ENCODE data around the gene EPN2.

The EPN2 gene

GRCh38 chr17:19361944-19362276, 124.7 kb downstream of the EPN2 start:
- Mint-ChIP-seq H3K27ac (no peak overlapping the region), H3K27me3 (ENCODE audit: low read depth) (peaks cover 12% of the 10 kb centered on the region), H3K4me3 (peak overlapping the region; percentile 69), H3K9me3 (no peaks in the 10 kb centered on the region), H3K36me3 (ENCODE audit: low read depth) (no peaks in the 10 kb centered on the region), H3K4me1 (ENCODE audit: low read depth) (peaks cover 7% of the 10 kb centered on the region)
- no peak for DNase-seq (ENCODE audit: low spot score)

DNA sequence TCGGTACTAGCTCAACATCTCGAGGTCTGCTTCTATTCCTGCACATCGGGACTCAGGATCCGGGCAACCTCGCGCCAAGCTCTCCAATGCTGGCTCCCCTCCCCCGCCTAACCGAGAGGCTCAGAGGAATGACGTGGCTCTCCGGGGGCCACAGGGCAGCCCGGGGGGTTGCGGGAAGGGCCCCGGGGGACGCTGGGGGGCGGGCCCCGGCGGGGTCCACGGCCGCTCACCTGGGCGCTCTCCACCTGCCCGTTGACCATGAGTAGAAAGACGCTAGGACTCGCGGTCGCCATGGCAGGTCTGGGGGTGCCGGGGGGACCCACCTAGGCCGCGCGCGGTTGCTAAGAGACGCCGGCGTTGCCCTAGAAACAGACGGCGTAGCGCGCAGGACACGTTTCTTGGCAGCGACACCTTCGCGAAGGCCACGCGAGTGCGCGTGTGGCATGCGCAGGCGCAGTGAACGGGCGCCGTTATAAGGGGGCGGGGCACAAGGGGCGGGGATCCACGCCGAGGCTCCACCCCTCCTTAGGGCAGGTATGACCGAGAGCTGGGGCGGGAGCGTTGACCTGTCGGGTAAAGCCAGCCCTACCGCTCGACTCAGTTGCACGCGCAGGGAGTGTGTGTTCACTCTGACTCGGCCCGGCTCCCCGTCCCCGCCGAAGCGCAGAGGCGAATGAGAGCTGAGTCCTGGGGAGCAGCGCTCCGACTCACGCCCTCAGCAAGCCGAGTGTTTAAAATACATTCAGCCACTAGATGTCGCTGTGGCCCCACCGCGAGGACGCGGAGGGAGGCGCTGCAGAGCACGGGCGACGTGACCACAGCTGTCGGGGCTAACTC, 125.3 kb downstream of the EPN2 start, which contains the start of gene B9D1:
Gene B9D1 (minus strand): TSS at position 447 of the 837 bp plus-strand sequence. CDS start 154 bp downstream, at position 293.
- Mint-ChIP-seq H3K4me3 (peak within 1 kb of the TSS; percentile 91), H3K27me3 (ENCODE audit: low read depth) (peaks cover 12% of the 10 kb centered on the region), H3K27ac (peak within 1 kb of the TSS; percentile 78), H3K36me3 (ENCODE audit: low read depth) (no peaks in the 10 kb centered on the region), H3K9me3 (no peaks in the 10 kb centered on the region), H3K4me1 (ENCODE audit: low read depth) (peaks cover 8% of the 10 kb centered on the region)
- DNase-seq (ENCODE audit: low spot score) = peak; percentile 83

DNA sequence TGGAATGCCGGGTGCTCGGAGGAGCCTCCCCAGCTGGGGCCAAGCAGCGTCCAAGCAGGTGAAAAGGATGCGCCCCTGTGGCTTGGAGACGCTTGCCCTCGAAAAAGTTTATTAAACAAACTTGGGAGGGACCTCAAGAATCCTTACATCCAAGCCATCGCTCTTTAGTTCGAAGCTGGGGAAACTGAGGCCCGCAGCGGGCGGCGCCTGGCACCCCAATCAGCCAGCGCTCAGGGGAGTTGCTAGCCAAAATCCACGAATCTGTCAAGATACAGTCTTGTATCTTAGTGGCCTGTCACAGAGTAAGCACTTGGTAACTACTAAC, 125.9 kb downstream of the EPN2 start:
- Mint-ChIP-seq H3K4me3 (peak overlapping the region; percentile 91), H3K27me3 (ENCODE audit: low read depth) (peaks cover 12% of the 10 kb centered on the region), H3K4me1 (ENCODE audit: low read depth) (peaks cover 11% of the 10 kb centered on the region), H3K27ac (peak overlapping the region; percentile 78), H3K36me3 (ENCODE audit: low read depth) (no peaks in the 10 kb centered on the region), H3K9me3 (no peaks in the 10 kb centered on the region)
- no peak for DNase-seq (ENCODE audit: low spot score)

DNA sequence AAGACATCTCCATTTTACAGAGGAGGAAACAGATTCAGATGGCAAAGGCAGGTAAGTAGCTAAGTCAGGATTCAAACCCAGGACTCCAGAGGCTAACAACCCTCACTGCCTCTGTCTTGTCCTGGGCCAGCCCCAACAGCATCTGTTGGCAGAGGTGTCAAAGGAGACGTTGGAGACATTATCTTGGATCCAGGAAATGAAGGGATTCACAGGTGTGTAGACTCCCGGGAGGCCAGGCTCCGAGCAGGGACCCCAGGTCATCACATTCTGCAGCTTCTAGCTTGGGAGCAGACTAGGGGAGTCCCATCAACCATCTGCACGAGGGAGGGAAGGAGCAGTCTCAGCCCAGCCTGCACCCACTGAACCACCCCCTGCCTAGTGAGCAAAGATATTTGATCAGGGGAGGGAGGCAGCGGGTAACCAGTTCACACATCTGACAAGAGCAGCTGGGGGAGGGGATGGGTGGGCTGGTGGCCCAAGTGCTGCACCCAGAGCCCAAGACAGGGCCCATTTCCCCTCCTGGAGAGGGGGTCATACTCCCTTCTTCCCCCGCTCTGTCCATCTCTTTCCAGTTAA, 126.4 kb downstream of the EPN2 start:
- H3K9me3 Mint-ChIP-seq = no peaks in the 10 kb centered on the region
- DNase-seq (ENCODE audit: low spot score) = no peak
- no peaks in the 10 kb centered on the region for H3K36me3 Mint-ChIP-seq (ENCODE audit: low read depth)
- H3K27me3 Mint-ChIP-seq (ENCODE audit: low read depth) = peaks cover 10% of the 10 kb centered on the region
- peak overlapping the region; percentile 91 for H3K4me3 Mint-ChIP-seq
- no peak overlapping the region for H3K27ac Mint-ChIP-seq
- H3K4me1 Mint-ChIP-seq (ENCODE audit: low read depth) = peaks cover 13% of the 10 kb centered on the region

DNA sequence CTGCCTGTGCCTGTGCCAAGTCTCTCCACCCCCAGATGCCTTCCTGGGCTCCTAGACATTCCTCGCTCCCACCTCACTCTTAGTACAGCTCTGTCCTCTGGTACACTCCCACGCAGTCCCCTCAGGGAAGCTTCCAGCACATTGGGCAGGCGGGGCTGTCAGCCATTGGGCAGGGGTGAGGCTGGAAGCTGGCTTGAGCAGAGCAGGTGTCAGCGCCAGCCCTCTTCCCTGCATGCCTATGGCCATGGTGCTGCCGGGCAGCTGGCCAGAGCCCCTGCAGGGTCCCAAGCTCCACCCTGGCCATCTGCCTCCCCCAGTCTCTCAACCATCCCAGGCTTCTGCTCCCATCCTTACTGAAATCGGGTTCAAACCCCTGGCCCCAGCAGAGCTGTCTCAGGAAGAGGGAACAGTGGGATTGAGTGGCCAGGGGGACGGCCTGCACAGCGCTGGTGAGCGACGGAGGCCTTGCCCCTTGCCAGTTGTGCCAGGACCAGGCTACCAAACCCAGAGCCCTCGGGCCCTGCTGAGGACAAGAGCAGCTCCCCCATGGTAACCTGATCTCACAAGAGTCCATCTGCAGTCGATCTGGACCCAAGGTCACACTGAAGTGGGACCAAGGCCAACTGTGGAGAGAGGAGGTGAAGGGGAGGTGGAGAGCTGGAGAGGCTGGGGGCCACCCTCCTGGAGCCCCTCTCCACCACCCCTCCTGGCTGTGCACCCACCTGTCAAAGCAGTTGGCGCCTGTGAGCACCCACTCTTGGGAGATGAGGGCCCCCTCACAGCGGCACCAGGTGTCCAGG, 127.7 kb downstream of the EPN2 start:
- no peak for DNase-seq (ENCODE audit: low spot score)
- H3K9me3 Mint-ChIP-seq = no peaks in the 10 kb centered on the region
- no peak overlapping the region for H3K27ac Mint-ChIP-seq
- H3K36me3 Mint-ChIP-seq (ENCODE audit: low read depth) = no peaks in the 10 kb centered on the region
- no peak overlapping the region for H3K4me3 Mint-ChIP-seq
- H3K27me3 Mint-ChIP-seq (ENCODE audit: low read depth) = peaks cover 7% of the 10 kb centered on the region
- peaks cover 26% of the 10 kb centered on the region for H3K4me1 Mint-ChIP-seq (ENCODE audit: low read depth)

GRCh38 chr17:19365499-19365817, 128.3 kb downstream of the EPN2 start:
- H3K27me3 Mint-ChIP-seq (ENCODE audit: low read depth) = peaks cover 6% of the 10 kb centered on the region
- H3K4me1 Mint-ChIP-seq (ENCODE audit: low read depth) = peaks cover 31% of the 10 kb centered on the region
- no peak overlapping the region for H3K27ac Mint-ChIP-seq
- no peak for DNase-seq (ENCODE audit: low spot score)
- peaks cover 2% of the 10 kb centered on the region for H3K36me3 Mint-ChIP-seq (ENCODE audit: low read depth)
- H3K9me3 Mint-ChIP-seq = no peaks in the 10 kb centered on the region
- no peak overlapping the region for H3K4me3 Mint-ChIP-seq

DNA sequence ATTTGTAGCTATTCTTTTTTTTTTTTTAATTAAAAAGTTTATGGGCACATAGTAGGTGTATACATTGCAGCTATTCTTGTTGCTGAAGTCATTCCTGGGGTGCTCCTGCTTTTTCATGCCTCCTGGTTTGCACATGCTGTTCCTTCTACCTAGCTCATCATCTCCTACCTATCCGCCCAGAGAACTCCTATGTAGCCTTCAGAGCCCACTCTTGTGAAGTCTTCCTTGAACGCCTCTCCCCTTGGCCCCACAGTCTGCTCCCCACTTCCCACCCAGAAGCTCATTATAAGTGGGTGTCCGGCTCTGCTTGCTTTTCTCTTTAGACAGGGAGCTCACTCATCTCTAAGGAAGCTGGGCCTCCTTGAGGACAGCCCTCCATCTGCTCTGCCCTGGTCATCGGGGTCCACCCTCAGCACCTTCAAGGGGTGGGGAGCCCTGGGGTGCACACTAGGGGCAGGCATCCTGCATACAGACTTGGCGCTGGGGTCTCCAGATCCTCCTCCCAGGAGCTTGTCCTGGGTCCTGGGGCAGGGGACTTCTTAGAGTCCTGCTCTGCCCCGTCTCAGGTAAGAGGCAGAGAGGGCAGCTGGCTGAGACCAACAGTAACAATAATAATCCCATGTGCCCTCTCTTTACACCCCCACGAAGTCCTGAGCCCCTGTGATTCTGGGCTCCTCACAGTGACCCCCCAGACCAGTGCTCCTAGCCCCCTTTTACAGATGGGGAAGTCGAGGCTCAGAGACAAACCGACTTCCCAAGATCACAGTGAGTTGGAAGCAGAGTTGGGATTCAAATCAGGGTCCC, 128.9 kb downstream of the EPN2 start:
- Mint-ChIP-seq H3K27ac (no peak overlapping the region), H3K36me3 (ENCODE audit: low read depth) (peaks cover 2% of the 10 kb centered on the region), H3K4me3 (no peak overlapping the region), H3K27me3 (ENCODE audit: low read depth) (peaks cover 3% of the 10 kb centered on the region), H3K4me1 (ENCODE audit: low read depth) (peaks cover 35% of the 10 kb centered on the region), H3K9me3 (no peaks in the 10 kb centered on the region)
- no peak for DNase-seq (ENCODE audit: low spot score)

- Mint-ChIP-seq H3K4me1 (ENCODE audit: low read depth) (peaks cover 38% of the 10 kb centered on the region), H3K27me3 (ENCODE audit: low read depth) (peaks cover 3% of the 10 kb centered on the region), H3K4me3 (no peak overlapping the region), H3K9me3 (no peaks in the 10 kb centered on the region), H3K27ac (no peak overlapping the region), H3K36me3 (ENCODE audit: low read depth) (peaks cover 2% of the 10 kb centered on the region)
- no peak for DNase-seq (ENCODE audit: low spot score)
These were observed 129.4 kb downstream of the EPN2 start for GRCh38 chr17:19366637-19366972.

DNA sequence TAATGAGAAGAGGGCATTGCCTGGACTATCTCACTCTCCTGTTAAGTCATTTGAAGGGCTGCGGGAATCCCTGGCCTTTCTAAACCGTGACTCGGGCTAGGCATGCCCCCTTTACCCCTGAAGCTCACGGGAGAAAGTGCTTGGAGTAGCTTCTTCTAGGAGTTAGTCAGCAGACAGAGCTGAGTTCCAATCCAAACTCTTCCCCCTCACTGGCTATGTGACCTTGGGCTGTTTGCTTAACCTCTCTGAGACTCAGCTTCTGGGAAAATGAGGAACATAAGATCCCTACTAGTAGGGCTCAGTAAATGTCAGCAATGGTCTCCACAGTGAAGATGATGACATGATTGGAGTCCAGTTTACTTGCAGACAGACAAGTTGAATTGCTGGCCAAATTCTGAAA, 131.1 kb downstream of the EPN2 start:
- H3K27me3 Mint-ChIP-seq (ENCODE audit: low read depth) = peaks cover 3% of the 10 kb centered on the region
- no peak for DNase-seq (ENCODE audit: low spot score)
- H3K27ac Mint-ChIP-seq = peak overlapping the region; percentile 12
- peaks cover 47% of the 10 kb centered on the region for H3K4me1 Mint-ChIP-seq (ENCODE audit: low read depth)
- peaks cover 2% of the 10 kb centered on the region for H3K36me3 Mint-ChIP-seq (ENCODE audit: low read depth)
- no peaks in the 10 kb centered on the region for H3K9me3 Mint-ChIP-seq
- H3K4me3 Mint-ChIP-seq = no peak overlapping the region

DNA sequence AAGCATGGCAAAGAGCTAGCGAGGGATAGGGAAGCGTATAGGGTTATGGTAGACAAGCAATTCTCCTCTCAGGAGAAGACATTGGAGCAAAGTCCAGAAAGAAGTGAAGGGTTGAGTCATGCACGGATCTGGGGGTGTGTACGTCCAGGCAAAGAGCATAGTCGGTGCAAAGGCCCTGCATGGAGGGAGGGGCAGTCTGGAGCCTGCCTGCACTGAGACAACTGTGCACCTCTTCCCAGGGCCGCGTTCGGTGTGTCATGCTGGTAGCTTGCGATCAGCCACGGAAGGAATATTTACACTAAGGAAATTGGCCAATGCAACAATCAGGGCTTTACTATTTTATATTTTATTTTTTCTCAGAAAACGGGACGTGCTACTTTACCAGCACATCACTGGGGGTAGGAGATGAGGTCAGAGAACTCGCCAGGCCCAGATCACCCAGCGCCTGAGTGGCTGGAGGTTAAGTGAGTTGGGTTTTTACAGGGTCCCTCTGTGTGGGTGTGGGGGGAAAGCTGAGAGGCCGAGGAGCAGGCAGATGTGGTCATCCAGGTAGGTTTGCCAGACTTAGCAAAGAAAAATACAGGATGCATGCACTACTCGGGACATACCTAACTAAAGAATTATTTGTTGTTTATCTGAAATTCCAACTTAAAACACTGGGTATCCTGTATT, 132.1 kb downstream of the EPN2 start:
- peaks cover 48% of the 10 kb centered on the region for H3K4me1 Mint-ChIP-seq (ENCODE audit: low read depth)
- no peak for DNase-seq (ENCODE audit: low spot score)
- H3K4me3 Mint-ChIP-seq = peak overlapping the region; percentile 87
- no peaks in the 10 kb centered on the region for H3K9me3 Mint-ChIP-seq
- peaks cover 3% of the 10 kb centered on the region for H3K36me3 Mint-ChIP-seq (ENCODE audit: low read depth)
- no peaks in the 10 kb centered on the region for H3K27me3 Mint-ChIP-seq (ENCODE audit: low read depth)
- peak overlapping the region; percentile 92 for H3K27ac Mint-ChIP-seq

DNA sequence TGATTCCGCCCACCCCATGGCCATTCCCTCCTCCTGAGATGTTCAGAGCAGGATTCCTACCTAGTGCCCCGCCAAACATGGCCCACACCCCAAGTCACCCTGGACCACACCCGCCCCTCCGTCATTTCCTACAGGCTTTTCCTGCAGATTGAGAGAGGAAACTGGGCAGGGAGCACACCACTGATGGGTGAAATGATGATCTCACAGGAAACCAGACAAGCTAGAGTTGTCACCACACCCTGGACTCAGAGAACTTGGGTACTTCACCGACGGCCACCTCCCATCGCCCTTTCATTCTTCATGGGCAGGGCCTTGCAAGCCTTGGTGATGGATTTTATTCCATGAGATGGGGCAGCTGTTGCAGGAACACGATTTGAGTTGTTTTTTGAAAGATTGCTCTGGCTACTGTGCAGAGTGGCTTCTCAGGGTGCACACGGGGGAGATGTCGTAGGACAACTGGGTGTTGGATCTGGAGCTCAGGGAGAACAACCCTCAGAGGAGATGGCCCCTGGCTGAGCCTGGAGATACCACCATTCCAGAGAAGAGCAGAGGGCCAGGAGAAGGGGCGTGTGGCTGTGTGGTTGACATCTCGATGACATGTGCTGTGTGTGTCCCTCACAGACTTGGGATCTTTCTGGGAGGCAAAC, 132.8 kb downstream of the EPN2 start:
- Mint-ChIP-seq H3K27ac (peak overlapping the region; percentile 92), H3K27me3 (ENCODE audit: low read depth) (no peaks in the 10 kb centered on the region), H3K4me1 (ENCODE audit: low read depth) (peaks cover 51% of the 10 kb centered on the region), H3K4me3 (peak overlapping the region; percentile 87), H3K9me3 (no peaks in the 10 kb centered on the region), H3K36me3 (ENCODE audit: low read depth) (peaks cover 7% of the 10 kb centered on the region)
- no peak for DNase-seq (ENCODE audit: low spot score)

DNA sequence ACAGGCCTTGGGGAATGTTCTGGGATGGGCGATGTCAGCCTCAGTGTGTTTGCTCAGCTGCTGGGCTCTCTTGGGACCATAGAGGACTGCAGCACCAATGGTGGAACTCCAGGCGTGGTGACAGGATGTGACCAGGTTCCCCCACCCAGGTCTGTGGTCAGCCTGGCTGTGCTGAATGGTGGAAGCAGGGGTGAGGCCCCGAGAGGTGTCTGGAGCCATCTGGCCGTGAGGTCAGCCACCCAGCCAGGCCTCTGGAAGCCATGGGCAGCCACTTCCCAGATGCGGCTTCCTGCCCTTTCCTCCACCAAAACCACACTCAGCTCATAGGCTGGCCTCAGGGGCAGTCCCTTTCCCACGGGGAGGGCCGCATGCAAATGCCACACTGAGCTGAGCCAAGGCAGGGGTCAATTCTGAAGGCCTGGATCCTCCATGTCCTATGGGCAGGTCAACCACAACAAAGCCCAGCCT, 133.4 kb downstream of the EPN2 start:
- Mint-ChIP-seq H3K4me1 (ENCODE audit: low read depth) (peaks cover 52% of the 10 kb centered on the region), H3K27ac (peak overlapping the region; percentile 92), H3K9me3 (no peaks in the 10 kb centered on the region), H3K27me3 (ENCODE audit: low read depth) (no peaks in the 10 kb centered on the region), H3K4me3 (peak overlapping the region; percentile 87), H3K36me3 (ENCODE audit: low read depth) (peaks cover 7% of the 10 kb centered on the region)
- DNase-seq (ENCODE audit: low spot score) = no peak
